HG03571 (cell line): ENCODE data around the gene ZFAND6.
A peak's percentile ranks its signal among the peaks of the same experiment; 100 is the strongest.

Experiments used
- ATAC-seq: cut with Tn5 transposase; IDR thresholded peaks from one replicate; pipeline ENCODE4 v1.9.1; 2021; ENCODE audit not compliant: unreplicated experiment

ZFAND6 gene

DNA sequence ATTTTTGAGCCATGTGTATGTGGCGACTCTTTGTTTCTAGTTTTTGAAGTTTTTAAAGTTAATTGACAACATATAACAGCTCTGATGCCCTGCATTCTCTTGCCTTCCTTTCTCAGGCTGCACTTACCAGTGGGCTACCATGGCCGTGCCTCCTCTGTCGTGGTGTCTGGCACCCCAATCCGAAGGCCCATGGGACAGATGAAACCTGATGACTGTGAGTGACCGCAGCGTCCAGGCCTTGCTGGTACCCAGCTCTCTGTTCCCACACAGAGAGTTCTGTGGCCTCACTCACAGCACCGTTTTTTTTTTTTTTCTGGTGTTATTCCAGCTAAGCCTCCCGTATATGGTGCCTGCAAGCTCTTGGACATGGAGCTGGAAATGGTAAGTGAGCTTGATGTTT lies 108.5 kb downstream of the ZFAND6 start:
- no peak for ATAC-seq

DNA sequence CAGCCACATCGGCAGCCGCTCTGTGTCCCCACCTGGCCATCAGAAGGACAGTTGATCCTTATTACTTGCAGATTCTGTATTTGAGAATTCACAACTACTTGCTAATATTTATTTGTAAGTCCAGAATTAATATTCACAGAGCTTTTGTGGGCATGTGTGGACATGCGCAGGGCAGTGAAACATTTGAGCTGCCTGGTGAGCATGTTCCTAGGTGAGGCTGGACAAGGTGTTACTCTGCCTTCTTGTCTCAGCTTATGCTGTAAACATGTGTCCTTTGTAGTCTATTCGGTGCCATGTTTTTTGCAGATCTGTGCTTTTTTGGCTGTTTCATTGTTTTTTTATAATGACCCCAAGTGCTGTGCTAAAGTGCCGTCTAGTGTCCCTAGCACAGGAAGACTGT lies 108.9 kb downstream of the ZFAND6 start:
- ATAC-seq, result no peak

DNA sequence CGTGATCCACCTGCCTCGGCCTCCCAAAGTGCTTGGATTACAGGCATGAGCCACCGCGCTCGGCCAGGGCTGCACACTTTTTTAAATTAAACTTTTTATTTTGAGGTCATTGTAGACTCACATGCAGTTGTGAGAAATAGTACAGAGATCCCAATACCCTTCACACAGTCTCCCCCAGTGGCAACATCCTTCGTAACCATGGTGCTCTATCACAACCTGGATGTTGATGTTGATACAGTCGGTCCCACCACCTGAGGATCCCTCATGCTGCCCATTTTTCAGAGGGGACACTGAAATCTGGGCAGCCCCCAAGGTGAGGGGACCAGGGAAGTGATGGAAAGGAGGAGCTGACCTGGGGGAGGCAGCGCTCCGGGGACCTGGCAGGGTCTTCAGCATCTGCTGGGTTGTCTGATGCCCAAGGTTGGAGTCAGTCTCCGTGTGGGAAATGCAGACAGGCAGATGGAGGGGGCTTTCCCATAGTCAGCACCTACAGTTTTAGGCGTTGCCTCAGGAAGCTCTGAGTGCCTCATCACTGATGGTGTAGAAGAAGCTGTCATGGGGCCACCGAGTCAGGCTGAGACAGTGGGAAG lies 110.4 kb downstream of the ZFAND6 start:
- ATAC-seq, result no peak

DNA sequence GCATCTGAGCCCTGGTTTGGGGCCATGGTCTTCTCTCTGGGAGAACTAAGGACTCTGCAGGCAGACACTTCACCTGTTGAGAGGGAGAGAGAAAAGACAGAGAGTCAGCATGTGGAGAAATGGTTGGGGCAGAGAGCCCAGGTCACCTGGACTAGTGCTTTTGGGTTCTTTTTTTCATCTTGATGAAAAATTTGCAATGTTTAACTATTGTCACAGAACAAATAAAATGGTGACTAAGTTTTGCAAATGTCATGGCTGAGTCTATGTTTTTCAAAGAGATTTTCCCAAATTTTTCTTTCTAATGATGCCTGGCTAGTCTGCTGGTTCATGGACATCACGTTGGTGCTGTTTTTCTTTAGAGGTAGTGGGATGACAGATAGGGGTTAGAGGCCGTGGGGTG lies 111.1 kb downstream of the ZFAND6 start:
- ATAC-seq, result no peak

DNA sequence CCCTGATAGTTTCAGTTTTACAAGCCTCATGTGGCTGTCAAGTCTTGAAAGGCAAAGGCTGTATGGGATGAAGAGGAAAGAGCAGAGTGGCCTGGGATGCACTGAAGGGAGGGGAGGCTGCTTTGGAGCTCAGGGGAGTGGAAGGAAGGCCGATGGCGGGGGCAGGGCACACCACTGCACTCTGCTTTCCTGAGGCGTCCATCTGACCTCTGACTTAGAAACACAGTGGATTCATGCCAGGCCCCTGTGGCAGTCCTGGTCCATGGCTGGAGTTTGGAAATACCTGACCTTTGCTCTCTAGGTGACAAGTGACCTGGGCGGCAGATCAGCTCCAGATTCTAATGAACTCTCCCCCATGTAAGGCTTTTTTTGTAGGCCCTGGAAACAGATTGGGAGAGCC lies 112.3 kb downstream of the ZFAND6 start:
- ATAC-seq, result no peak

DNA sequence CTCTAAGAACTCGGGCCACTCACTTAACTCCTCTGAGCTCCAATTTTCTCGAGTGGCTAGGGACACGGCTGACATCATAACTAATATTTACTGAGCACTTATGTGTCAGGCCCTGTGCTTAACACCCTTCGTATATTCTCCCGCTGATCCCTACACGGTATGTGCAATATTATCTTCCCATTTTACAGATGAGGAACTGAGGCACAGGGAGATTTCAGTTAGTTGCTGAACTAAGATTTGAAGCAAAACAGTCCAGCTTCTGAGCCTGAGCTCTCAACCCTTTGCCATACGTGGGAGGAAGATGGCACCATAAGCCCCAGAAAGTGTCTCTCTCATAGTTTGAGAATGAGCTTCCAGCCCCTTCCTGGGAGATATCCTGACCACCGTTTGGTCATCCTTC lies 112.9 kb downstream of the ZFAND6 start:
- no peak for ATAC-seq

DNA sequence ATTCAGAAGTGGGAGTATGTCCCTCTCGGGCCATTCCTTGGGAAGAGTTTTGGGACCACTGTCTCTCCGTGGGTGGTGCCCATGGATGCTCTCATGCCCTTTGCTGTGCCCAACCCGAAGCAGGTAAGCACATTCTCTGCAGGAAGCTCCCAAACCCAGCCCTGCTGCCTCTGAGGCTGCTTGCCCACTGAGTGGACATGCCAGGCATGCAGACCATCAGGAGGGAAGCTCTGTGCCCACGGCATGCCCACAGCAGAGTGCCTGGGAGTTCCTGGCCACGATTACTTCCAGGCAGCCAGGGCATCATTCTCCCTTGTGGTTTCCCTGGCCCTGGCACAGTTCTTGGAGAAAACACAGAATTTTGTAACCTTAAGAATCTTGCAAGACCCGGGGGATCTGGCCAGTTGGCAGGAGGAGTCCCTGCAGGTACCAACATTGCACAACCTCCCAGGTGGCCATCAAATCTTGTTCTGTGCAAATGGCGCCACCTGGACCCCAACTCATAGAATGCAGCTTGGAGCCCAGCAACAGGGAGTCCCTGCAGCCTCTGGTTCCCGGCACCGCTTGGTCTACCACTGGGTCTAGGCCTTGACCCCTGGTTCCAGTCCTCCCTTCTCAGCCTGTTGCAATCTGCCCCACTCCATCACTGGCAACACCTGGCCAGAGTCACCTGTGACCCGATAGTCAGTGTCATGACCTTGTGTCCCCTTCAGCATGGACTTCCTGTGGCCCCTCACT lies 113.7 kb downstream of the ZFAND6 start:
- peak; percentile 65 for ATAC-seq

DNA sequence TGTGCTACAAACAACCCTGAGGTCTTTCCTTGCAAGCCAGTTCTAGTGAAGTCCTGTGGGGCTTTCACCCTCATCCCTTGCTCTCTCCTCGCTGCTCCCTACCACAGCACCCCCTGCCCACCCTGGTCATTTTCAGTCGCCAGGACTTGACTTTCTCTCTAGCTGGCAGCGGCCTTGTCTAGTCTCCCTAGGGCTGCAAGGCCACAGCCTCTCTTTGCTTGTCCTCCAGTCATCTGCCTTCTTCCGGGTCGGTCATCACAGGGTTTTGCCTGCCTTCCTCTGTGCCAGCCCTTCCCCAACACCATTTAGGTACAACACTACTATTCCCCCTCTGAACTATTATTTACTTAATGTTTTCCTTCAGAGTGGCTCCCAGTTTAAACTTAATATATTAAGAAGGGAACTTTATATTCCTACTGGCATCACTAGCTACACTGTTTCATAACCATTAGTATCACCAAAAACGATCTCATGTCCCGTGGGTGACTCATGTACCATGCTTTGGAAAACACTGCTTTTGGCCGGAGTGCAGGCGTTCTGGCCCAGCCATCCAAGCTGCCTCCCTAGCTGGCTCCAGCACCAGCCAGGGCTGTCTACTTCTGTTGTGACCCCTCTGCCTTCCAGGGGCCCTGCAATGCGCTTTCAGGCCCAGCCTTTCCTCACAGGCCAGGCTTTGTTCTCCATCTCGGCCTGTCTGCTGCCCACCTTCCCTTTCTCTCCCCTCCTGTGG lies 114.7 kb downstream of the ZFAND6 start:
- no peak for ATAC-seq

DNA sequence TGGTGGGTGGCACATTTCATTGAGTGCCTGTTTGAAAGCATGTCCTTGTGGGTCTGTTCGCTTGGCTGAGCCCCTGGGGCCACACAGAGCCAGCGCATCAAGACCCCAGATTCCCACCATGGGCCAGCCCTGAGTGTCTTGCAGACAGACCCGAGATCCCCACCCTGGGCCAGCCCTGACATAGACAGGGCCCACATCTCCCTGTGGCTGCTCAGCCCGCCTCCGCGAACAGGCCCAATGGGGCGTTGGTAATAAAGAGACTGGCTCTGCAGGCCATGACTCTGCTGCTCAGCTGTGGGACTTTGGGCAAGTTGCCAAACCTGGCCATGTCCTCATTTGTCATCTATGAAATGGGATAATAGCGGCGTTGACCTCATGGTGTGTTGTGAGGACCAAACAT lies 116.0 kb downstream of the ZFAND6 start:
- ATAC-seq, result no peak

DNA sequence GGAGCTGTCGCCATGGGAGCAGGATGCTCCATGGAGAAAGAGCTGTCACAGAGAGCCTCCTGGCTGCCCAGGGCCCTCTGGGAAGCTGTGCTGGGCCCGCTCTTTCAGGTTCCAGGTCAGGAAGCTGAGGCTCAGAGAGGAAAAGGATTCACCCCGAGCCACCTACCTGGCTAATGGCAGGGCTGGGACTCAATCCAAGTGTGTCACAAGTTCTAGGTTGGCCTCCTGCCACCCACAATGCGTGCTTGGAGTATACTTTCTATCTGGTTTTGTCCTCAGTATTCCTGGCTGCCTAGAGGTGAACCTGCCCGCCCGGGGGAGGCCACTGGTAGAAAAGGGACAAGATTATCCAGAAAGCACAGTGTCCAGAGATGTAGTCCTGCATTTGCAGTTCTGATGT lies 117.0 kb downstream of the ZFAND6 start:
- no peak for ATAC-seq

DNA sequence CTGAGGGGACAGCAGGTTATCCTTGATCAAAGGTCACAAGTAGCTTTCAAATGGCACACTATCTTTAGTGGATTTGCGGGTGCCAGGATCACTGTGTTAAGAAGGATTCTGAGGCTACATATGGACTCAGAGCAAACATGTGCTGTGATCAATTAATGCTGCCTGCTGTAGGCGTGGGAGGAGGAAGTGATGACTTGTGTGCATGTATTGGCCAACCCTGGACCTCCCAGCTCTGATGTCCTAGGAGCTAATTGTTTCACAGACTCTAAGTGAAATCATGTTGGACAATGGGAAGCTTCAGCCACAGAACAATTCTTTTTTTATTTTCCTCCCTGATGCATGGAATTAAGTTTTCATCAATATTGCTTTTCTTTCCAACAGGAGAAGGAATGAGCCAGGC lies 117.7 kb downstream of the ZFAND6 start:
- ATAC-seq, result no peak

DNA sequence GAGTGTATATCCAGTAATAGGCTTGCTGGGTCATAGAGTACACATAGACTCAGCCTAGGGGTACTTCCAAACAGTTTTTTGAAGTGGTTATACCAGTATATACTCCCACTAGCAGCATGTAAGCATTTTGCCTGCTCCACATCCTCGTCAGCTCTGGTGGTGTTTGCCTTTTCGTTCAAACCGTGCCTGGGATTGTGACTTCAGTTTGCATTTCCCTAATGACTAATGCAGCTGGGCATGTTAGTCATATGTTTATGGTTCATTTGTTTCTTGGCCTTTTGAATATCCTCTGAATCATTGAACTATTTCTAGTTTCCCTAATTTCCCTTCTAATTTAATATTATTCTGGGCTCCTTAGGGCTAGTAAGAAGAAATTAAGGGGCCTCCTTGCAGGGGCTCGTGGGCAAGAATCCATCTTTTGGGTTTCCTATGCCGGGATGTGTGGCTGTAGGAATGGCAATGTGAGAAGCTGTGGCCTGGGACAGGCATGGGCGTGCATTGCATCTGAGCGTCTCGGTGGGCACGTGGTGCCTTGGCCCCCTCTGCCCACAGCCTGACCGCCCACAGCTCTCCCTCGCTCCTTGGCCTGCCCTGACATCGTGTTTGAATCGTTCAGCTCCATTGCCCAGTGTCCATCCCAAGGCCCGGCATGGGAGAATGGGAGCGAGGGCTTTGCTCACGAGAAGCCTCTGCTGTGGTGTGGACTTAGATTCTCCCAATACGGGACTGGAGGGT lies 119.7 kb downstream of the ZFAND6 start:
- ATAC-seq, result no peak

DNA sequence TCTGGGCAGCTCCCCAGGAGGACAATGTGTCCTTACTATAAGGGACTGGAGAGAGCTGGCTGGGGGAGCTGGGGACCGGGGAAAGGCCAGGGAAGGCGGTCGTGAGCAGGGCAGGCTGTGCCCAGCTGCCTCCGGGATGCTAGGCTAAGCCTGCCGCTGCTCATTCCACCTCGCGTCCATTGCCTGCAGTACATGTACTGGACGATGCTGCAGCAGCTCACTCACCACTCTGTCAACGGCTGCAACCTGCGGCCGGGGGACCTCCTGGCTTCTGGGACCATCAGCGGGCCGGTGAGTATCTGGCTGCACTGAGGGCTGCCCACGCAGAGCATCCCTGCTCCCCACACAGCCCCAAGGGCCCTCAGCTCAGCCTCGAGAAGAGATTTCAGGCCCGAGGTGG lies 120.5 kb downstream of the ZFAND6 start:
- no peak for ATAC-seq

DNA sequence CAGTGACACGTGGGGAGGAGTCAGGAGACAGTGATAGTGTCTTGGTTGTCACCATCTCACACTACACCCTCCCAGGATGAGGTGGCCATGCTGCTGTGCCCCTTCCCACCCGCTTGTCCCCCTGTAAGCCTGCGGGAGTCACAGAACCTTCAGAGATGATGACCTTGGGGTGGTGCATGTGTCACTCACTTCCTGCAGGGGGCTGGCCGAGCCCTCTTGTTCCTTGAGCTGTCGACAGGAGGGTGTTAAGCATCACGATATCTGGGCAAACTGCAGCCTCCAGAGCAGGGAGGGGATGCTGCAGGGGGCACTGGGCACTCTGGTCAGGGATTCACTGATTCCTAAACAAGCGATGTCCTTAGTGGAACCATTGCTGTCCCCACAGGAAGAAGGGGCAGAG lies 121.0 kb downstream of the ZFAND6 start:
- no peak for ATAC-seq

DNA sequence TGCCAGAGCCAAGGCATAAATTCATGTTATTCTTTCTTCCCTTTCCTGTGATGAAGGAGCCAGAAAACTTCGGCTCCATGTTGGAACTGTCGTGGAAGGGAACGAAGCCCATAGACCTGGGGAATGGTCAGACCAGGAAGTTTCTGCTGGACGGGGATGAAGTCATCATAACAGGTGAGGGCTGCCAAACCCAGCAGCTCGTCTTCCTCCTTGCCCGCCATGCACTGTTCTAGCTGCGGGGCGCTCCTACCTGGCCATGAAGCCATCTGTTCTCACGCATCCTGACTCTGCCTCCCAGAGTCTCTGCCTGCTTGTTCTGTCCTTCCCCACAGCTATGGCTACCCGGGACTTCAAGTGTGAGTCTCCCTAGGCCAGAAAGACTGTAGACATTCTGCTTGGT lies 121.5 kb downstream of the ZFAND6 start:
- ATAC-seq, result no peak

DNA sequence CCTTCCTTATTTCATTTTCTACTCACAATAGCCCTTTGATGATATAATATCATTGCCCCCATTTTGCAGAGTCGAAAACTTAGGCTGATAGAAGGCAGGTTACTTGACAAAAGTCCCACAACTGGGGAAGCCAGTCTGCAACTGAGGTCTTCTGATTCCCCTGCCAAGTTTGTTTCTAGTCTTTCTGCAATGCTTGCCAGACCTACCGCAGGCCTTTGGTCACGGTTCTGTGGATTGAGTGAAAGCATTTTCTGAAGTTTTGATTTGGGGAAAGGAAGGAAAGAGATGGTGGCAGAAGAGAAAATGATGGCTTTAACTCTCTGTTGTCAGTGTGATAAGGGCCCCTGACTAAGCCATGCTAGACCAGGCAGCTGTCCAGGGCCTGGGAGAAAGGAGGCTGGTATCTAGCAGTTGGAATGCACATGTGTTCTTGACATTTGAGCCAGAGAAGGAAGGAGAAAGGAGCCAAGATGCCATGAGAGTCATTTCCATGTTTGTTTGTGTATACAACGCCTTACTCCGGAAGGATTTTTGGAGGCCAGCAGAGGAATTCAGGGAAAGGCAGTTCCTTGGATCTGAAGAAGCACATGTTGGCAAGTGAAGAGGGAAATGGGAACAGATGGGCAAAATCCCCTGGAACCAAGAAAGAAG lies 123.3 kb downstream of the ZFAND6 start:
- no peak for ATAC-seq

DNA sequence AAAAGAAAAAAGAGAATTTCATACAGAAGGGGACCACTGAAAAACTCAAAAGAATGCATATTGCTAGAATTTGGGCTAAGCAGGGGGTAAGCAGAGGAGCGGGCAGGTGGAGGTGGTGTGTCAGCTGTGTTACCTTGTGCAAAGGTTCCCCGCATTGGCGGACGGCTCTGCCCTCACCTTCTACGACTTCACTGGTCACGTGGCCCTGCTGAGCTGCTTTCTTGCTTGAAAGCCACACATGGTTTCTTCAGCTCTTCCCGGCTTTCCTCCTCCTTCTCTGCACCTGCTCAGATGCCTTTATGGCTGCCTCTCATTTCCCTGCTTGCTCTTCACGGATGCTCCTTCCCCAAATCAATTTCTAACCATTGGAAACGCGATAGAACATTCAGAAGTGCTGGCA lies 123.8 kb downstream of the ZFAND6 start:
- ATAC-seq, result no peak

DNA sequence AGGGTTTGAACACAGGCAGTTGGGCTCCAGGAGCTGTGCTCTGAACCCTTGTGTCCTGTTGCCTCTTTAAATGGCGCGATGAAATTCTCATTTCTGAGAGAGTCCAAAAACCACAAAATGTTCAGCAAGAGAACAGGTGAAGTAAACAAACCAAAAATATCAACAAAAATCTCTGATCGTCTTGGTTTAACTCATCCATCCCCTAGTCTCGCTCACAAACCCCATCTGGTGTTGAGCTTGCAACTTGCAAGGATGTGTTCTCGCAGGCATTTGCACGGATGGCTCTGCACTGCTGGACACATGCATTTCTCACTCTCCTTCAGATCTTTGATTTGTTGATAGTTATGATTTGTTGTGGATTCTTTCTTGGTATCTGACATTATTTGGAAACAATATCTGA lies 124.4 kb downstream of the ZFAND6 start:
- no peak for ATAC-seq

DNA sequence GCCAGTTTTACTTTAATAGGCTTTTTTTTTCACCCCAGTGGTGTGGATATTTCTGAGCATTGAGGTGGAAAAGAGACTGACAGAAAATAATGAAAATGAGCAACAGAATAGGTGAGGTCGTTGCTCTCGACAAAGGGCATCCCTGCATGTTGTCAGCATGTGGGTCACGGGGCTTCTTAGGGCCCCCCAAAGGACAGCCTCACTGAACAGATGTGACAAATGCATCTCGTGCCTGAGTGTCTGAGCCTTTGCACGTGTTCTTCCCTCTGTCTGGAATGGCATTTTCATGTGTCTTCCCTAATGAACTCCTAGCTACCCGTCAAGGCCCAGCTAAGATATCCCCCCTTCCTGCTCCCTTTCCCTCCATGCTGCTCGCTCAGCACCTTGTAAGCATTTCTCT lies 125.1 kb downstream of the ZFAND6 start:
- ATAC-seq, result no peak

DNA sequence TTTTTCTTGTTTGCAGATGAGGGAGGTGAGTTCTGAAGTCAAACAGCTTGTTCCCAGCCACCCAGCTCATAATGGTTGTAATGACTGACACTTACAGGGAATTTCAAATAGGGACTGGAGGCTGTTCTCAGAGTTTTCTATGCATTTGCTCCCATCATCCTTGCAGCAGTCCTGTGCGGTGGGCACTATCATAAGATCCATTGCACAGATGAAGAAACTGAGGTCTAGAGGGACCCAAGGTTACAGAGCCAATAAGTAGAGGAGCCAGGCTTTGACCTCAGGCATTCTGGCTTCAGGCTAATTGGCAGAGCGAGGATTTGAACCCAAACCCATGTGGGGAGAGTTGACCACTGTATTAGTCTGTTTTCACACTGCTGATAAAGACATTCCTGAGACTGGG lies 125.7 kb downstream of the ZFAND6 start:
- ATAC-seq, result no peak

DNA sequence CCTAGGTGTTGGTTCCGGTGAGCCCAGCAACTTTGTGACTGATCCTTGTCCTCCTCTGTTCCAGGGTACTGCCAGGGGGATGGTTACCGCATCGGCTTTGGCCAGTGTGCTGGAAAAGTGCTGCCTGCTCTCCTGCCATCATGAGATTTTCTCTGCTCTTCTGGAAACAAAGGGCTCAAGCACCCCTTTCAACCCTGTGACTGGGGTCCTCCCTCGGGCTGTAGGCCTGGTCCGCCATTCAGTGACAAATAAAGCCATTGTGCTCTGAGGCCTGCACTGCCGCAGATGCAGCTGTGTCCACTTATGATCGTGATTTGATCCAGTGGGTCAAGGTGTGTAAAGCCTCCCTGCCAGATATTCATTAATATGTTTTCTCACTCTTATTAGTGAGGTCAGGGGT lies 126.6 kb downstream of the ZFAND6 start:
- ATAC-seq, result no peak
